Measurements from ENCODE around the gene SPPL3. TPM values are rescaled to one million over a fixed set of nuclear protein-coding genes. Genes with fewer than 3 reads are reported as not detected.

SPPL3 gene
- total RNA-seq, 1 donor from 2014 or later = 22.3 TPM

DNA sequence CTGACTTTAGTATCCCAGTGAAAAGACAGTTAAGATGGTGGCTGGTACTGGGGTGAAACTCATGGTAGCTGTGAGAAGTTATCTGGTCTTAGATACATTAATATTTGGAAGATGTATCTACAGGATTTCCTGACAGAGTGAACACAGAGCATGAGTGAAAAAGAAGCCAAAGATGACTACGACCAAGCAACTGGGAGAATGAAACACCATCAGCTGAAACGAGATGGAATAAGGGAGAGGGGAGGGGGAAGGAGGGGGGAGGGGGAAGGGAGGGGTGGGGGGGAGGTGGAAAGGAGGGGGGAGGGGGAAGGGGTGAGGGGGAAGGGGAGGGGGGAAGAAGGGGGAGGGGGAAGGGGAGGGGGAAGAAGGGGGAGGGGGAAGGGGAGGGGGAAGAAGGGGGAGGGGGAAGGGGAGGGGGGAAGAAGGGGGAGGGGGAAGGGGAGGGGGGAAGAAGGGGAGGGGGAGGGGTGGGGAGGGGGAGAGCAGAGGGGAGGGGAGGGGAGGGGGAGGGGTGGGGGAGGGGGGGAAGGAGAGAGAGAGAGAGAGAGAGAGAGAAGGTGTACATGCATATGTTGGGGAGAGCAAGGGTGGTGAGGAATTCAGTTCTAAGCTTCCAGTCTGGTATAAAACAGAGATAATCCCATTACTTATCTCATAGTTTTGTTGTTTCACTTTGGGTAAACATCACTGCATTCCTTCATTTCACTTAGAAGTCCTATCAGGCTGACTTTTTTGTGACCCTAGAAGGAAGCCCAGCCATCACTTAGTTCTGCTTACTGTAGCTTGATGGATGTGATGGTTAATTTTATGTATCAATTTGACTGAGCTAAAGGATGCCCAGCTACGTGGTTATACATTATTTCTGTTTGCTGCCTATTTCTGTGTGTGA lies 73.9 kb downstream of the SPPL3 start:
- no peak for DNase-seq (ENCODE audit: low read depth)
- TF ChIP-seq, protein P1, sequence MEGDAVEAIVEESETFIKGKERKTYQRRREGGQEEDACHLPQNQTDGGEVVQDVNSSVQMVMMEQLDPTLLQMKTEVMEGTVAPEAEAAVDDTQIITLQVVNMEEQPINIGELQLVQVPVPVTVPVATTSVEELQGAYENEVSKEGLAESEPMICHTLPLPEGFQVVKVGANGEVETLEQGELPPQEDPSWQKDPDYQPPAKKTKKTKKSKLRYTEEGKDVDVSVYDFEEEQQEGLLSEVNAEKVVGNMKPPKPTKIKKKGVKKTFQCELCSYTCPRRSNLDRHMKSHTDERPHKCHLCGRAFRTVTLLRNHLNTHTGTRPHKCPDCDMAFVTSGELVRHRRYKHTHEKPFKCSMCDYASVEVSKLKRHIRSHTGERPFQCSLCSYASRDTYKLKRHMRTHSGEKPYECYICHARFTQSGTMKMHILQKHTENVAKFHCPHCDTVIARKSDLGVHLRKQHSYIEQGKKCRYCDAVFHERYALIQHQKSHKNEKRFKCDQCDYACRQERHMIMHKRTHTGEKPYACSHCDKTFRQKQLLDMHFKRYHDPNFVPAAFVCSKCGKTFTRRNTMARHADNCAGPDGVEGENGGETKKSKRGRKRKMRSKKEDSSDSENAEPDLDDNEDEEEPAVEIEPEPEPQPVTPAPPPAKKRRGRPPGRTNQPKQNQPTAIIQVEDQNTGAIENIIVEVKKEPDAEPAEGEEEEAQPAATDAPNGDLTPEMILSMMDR (IDR thresholded peaks at IDR 0.05; ENCODE audit: insufficient read depth, low read length, poor library complexity, severe bottlenecking) = no peak
- no peaks in the 10 kb centered on the region for H3K36me3 ChIP-seq (ENCODE audit: control insufficient read depth, insufficient read depth, low read length)
- no peak overlapping the region for H3K4me3 ChIP-seq (ENCODE audit: low read depth, low read length)
- H3K27me3 ChIP-seq (ENCODE audit: control insufficient read depth, insufficient read depth, low read length) = no peaks in the 10 kb centered on the region

DNA sequence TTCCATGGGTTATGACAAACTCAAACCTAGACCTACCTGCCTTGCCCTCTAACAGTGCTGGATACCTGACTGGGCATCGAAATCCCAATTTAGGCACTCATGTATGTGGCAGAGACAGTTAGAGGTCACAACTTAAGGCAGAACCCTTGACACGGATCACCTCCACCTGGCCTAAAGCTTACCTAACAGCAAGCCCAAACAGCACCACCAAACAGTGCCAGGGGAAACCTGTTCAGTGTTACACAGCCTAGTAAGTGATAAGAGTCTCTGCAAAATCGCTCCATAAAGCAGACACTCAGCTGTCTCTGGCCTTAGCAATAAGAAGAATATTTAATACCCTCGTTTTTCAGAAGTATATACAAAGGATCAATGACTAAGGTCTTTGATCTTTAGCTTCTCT lies 77.8 kb downstream of the SPPL3 start:
- TF ChIP-seq, protein P1 (IDR thresholded peaks at IDR 0.05; ENCODE audit: insufficient read depth, low read length, poor library complexity, severe bottlenecking) = no peak
- no peaks in the 10 kb centered on the region for H3K27me3 ChIP-seq (ENCODE audit: control insufficient read depth, insufficient read depth, low read length)
- no peak for DNase-seq (ENCODE audit: low read depth)
- H3K36me3 ChIP-seq (ENCODE audit: control insufficient read depth, insufficient read depth, low read length) = no peaks in the 10 kb centered on the region
- H3K4me3 ChIP-seq (ENCODE audit: low read depth, low read length) = no peak overlapping the region

GRCh38 chr12:120825337-120825736 lies 78.8 kb downstream of the SPPL3 start:
- no peak for DNase-seq (ENCODE audit: low read depth)
- no peaks in the 10 kb centered on the region for H3K36me3 ChIP-seq (ENCODE audit: control insufficient read depth, insufficient read depth, low read length)
- H3K4me3 ChIP-seq (ENCODE audit: low read depth, low read length) = no peak overlapping the region
- TF ChIP-seq, protein P1 (IDR thresholded peaks at IDR 0.05; ENCODE audit: insufficient read depth, low read length, poor library complexity, severe bottlenecking) = no peak
- H3K27me3 ChIP-seq (ENCODE audit: control insufficient read depth, insufficient read depth, low read length) = no peaks in the 10 kb centered on the region

DNA sequence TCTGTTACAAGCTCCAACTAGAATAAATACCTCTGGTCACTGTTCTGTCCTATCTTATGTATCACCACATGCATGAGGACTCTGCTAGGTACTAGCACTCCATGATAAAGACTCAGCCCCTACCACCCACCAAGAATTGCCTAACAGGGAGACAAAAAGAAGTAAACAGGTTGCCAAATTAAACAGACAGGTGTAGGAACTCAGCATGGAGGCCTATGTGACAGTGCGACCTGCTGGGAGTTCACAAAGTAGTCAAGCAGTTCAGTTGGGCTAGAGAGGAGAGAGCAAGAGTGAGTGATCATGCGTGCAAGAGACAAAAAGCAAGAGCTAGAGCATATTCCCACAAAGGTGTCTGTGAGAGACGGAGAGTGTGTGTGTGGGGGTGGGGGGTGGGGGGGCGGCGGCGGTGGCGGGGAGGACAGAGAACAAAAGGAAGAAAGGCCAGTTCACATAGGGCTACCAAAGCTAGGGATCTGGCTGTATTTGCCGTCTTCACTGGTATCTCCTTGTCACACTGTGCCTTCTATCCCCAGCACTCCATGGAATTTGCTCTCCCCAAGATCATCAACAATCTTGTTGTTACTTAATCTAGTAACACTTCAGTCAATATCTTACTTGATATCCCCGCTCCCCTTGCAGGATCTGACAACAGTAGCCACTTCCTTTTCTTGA lies 81.2 kb downstream of the SPPL3 start:
- TF ChIP-seq, protein P1 (IDR thresholded peaks at IDR 0.05; ENCODE audit: insufficient read depth, low read length, poor library complexity, severe bottlenecking) = no peak
- H3K36me3 ChIP-seq (ENCODE audit: control insufficient read depth, insufficient read depth, low read length) = no peaks in the 10 kb centered on the region
- no peak for DNase-seq (ENCODE audit: low read depth)
- H3K4me3 ChIP-seq (ENCODE audit: low read depth, low read length) = no peak overlapping the region
- no peaks in the 10 kb centered on the region for H3K27me3 ChIP-seq (ENCODE audit: control insufficient read depth, insufficient read depth, low read length)

GRCh38 chr12:120821878-120822277 lies 82.3 kb downstream of the SPPL3 start:
- TF ChIP-seq, protein P1 (IDR thresholded peaks at IDR 0.05; ENCODE audit: insufficient read depth, low read length, poor library complexity, severe bottlenecking) = no peak
- no peak for DNase-seq (ENCODE audit: low read depth)
- no peaks in the 10 kb centered on the region for H3K27me3 ChIP-seq (ENCODE audit: control insufficient read depth, insufficient read depth, low read length)
- no peak overlapping the region for H3K4me3 ChIP-seq (ENCODE audit: low read depth, low read length)
- H3K36me3 ChIP-seq (ENCODE audit: control insufficient read depth, insufficient read depth, low read length) = no peaks in the 10 kb centered on the region

All from kidney epithelial cell (primary cell).